ENCODE measurements around the gene KIRREL3.

The KIRREL3 gene

GRCh38 chr11:126459691-126460281 is 540.8 kb downstream of the KIRREL3 start:
- Histone ChIP-seq H3K4me1 (ENCODE audit: insufficient read depth, insufficient read length) (no peaks in the 10 kb centered on the region), H3K27me3 (ENCODE audit: insufficient read depth, insufficient read length) (no peaks in the 10 kb centered on the region), H3K4me3 (ENCODE audit: insufficient read length, low read depth) (no peak overlapping the region), H3K9ac (ENCODE audit: insufficient read length, low read depth) (no peak overlapping the region), H3K9me3 (ENCODE audit: insufficient read depth, low read length) (no peaks in the 10 kb centered on the region), H3K36me3 (ENCODE audit: insufficient read depth, insufficient read length, low read length) (no peaks in the 10 kb centered on the region)
- no peak for DNase-seq (ENCODE audit: low read depth, low spot score)
- no peak for TF ChIP-seq SUZ12 (IDR thresholded peaks at IDR 0.05; ENCODE audit: extremely low read depth, insufficient read depth, insufficient read length)
- TF ChIP-seq YY1 (IDR thresholded peaks at IDR 0.05; ENCODE audit: insufficient read depth, insufficient read length) = no peak
- TF ChIP-seq ZNF274 (IDR thresholded peaks at IDR 0.05; ENCODE audit: low read depth, low read length) = no peak

GRCh38 chr11:126457817-126458216 is 542.8 kb downstream of the KIRREL3 start:
- no peaks in the 10 kb centered on the region for H3K36me3 ChIP-seq (ENCODE audit: insufficient read depth, insufficient read length, low read length)
- no peaks in the 10 kb centered on the region for H3K27me3 ChIP-seq (ENCODE audit: insufficient read depth, insufficient read length)
- no peak overlapping the region for H3K9ac ChIP-seq (ENCODE audit: insufficient read length, low read depth)
- H3K9me3 ChIP-seq (ENCODE audit: insufficient read depth, low read length) = no peaks in the 10 kb centered on the region
- no peak overlapping the region for H3K4me3 ChIP-seq (ENCODE audit: insufficient read length, low read depth)
- H3K4me1 ChIP-seq (ENCODE audit: insufficient read depth, insufficient read length) = no peaks in the 10 kb centered on the region
- DNase-seq (ENCODE audit: low read depth, low spot score) = no peak
- TF ChIP-seq YY1 (IDR thresholded peaks at IDR 0.05; ENCODE audit: insufficient read depth, insufficient read length) (no peak), SUZ12 (IDR thresholded peaks at IDR 0.05; ENCODE audit: extremely low read depth, insufficient read depth, insufficient read length) (no peak)

GRCh38 chr11:126456783-126457542 is 543.6 kb downstream of the KIRREL3 start:
- Histone ChIP-seq H3K36me3 (ENCODE audit: insufficient read depth, insufficient read length, low read length) (no peaks in the 10 kb centered on the region), H3K4me3 (ENCODE audit: insufficient read length, low read depth) (no peak overlapping the region), H3K27me3 (ENCODE audit: insufficient read depth, insufficient read length) (no peaks in the 10 kb centered on the region), H3K9me3 (ENCODE audit: insufficient read depth, low read length) (no peaks in the 10 kb centered on the region), H3K4me1 (ENCODE audit: insufficient read depth, insufficient read length) (no peaks in the 10 kb centered on the region), H3K9ac (ENCODE audit: insufficient read length, low read depth) (no peak overlapping the region)
- no peak for TF ChIP-seq ZNF274 (IDR thresholded peaks at IDR 0.05; ENCODE audit: low read depth, low read length)
- TF ChIP-seq SUZ12 (IDR thresholded peaks at IDR 0.05; ENCODE audit: extremely low read depth, insufficient read depth, insufficient read length) = no peak
- no peak for TF ChIP-seq YY1 (IDR thresholded peaks at IDR 0.05; ENCODE audit: insufficient read depth, insufficient read length)
- no peak for DNase-seq (ENCODE audit: low read depth, low spot score)

GRCh38 chr11:126456089-126456488 is 544.5 kb downstream of the KIRREL3 start:
- peaks cover under 1% of the 10 kb centered on the region; the same call in 1 of the 2 replicates for H3K9me3 ChIP-seq (ENCODE audit: insufficient read depth, low read length)
- no peaks in the 10 kb centered on the region for H3K36me3 ChIP-seq (ENCODE audit: insufficient read depth, insufficient read length, low read length)
- TF ChIP-seq SUZ12 (IDR thresholded peaks at IDR 0.05; ENCODE audit: extremely low read depth, insufficient read depth, insufficient read length) = no peak
- H3K4me3 ChIP-seq (ENCODE audit: insufficient read length, low read depth) = no peak overlapping the region
- no peaks in the 10 kb centered on the region for H3K27me3 ChIP-seq (ENCODE audit: insufficient read depth, insufficient read length)
- no peak overlapping the region for H3K9ac ChIP-seq (ENCODE audit: insufficient read length, low read depth)
- no peak for DNase-seq (ENCODE audit: low read depth, low spot score)
- H3K4me1 ChIP-seq (ENCODE audit: insufficient read depth, insufficient read length) = no peaks in the 10 kb centered on the region

GRCh38 chr11:126452241-126453101 is 548.1 kb downstream of the KIRREL3 start:
- Histone ChIP-seq H3K4me3 (ENCODE audit: insufficient read length, low read depth) (no peak overlapping the region), H3K9ac (ENCODE audit: insufficient read length, low read depth) (no peak overlapping the region), H3K4me1 (ENCODE audit: insufficient read depth, insufficient read length) (no peaks in the 10 kb centered on the region), H3K9me3 (ENCODE audit: insufficient read depth, low read length) (peaks cover 8% of the 10 kb centered on the region; the same call in 1 of the 2 replicates), H3K36me3 (ENCODE audit: insufficient read depth, insufficient read length, low read length) (no peaks in the 10 kb centered on the region), H3K27me3 (ENCODE audit: insufficient read depth, insufficient read length) (no peaks in the 10 kb centered on the region)
- no peak for DNase-seq (ENCODE audit: low read depth, low spot score)
- TF ChIP-seq YY1 (IDR thresholded peaks at IDR 0.05; ENCODE audit: insufficient read depth, insufficient read length) = no peak
- no peak for TF ChIP-seq ZNF274 (IDR thresholded peaks at IDR 0.05; ENCODE audit: low read depth, low read length)
- TF ChIP-seq SUZ12 (IDR thresholded peaks at IDR 0.05; ENCODE audit: extremely low read depth, insufficient read depth, insufficient read length) = no peak

- Histone ChIP-seq H3K9ac (ENCODE audit: insufficient read length, low read depth) (no peak overlapping the region), H3K4me3 (ENCODE audit: insufficient read length, low read depth) (no peak overlapping the region), H3K4me1 (ENCODE audit: insufficient read depth, insufficient read length) (no peaks in the 10 kb centered on the region), H3K9me3 (ENCODE audit: insufficient read depth, low read length) (peaks cover 8% of the 10 kb centered on the region; the same call in 1 of the 2 replicates), H3K36me3 (ENCODE audit: insufficient read depth, insufficient read length, low read length) (no peaks in the 10 kb centered on the region), H3K27me3 (ENCODE audit: insufficient read depth, insufficient read length) (no peaks in the 10 kb centered on the region)
- TF ChIP-seq YY1 (IDR thresholded peaks at IDR 0.05; ENCODE audit: insufficient read depth, insufficient read length) (no peak), ZNF274 (IDR thresholded peaks at IDR 0.05; ENCODE audit: low read depth, low read length) (no peak), SUZ12 (IDR thresholded peaks at IDR 0.05; ENCODE audit: extremely low read depth, insufficient read depth, insufficient read length) (no peak)
- DNase-seq (ENCODE audit: low read depth, low spot score) = no peak
Measured at GRCh38 chr11:126451211-126451802, 549.3 kb downstream of the KIRREL3 start.

All from NT2/D1 (cell line).